HL-60 (cell line): ENCODE results near the gene IRF2BP2.

Experiments used
- DNase-seq, 2 experiments: peaks; one replicate each; pipeline ENCODE4 v3.0.0-alpha.2; 2010 to 2020; ENCODE audit warnings: low read depth in 1 of 2, low spot score in 1 of 2
- H3K27ac ChIP-seq: fragments of 250-450 bp; sonication (Bioruptor Pico); replicated peaks from 2 replicates; pipeline ENCODE4 v1.5.1; 2020; ENCODE audit warnings: mild to moderate bottlenecking, moderate library complexity
- H3K27me3 ChIP-seq: fragments of 250-450 bp; sonication (Bioruptor Pico); 2 replicates; pipeline ENCODE4 v1.5.1; 2021; ENCODE audit warnings: mild to moderate bottlenecking, moderate library complexity; ENCODE audit not compliant: insufficient read depth, poor library complexity, severe bottlenecking
- H3K4me3 ChIP-seq: replicated peaks from 2 replicates; pipeline ENCODE4 v1.5.1; 2011; ENCODE audit warnings: mild to moderate bottlenecking, control low read depth, low read length; ENCODE audit not compliant: insufficient read depth
- GABPA ChIP-seq: IDR thresholded peaks from 2 replicates; pipeline ENCODE4 v1.6.1; 2012; ENCODE audit warnings: low read depth
- POLR2AphosphoS5 ChIP-seq: IDR thresholded peaks from 2 replicates; pipeline ENCODE4 v1.6.1; 2012; ENCODE audit warnings: low read depth
- SPI1 ChIP-seq: IDR thresholded peaks from 2 replicates; pipeline ENCODE4 v1.6.1; 2012; ENCODE audit warnings: low read depth, mild to moderate bottlenecking, borderline replicate concordance
- TF ChIP-seq, protein P1 (sequence below): IDR thresholded peaks from 2 replicates; pipeline ENCODE4 v1.6.1; 2012; ENCODE audit warnings: low read depth; ENCODE audit not compliant: insufficient replicate concordance
- TF ChIP-seq, protein P2 (sequence below): IDR thresholded peaks from one replicate; pipeline ENCODE4 v1.5.1; 2011; ENCODE audit warnings: low read length, control low read depth, inconsistent platforms; ENCODE audit not compliant: insufficient read depth

IRF2BP2 gene

DNA sequence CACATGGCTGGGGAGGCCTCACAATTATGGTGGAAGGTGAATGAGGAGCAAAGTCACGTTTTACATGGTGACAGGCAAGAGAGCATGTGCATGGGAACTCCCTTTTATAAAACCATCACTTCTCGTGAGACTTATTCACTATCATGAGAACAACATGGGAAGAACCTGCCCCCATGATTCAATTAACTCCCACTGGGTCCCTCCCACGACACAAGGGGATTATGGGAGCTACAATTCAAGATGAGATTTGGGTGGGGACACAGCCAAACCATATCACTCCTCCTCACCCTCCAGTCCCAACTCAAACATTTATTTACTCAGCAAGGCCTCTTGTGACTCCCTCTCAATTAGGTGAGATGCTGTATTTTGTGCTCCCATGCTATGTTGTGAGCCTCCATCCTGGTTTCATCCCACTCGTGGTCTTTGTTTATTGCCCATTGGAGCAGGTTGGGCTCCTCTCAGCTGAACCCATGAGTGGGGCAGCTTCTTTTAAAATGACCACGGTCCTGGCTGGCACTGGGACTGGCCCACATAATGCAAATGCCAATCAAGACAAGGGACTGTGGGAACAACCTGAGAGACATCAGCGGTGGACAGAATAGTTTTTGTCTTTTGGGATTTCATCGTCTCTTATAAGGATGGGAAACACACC, 28.8 kb downstream of the IRF2BP2 start:
- TF ChIP-seq, protein P1, sequence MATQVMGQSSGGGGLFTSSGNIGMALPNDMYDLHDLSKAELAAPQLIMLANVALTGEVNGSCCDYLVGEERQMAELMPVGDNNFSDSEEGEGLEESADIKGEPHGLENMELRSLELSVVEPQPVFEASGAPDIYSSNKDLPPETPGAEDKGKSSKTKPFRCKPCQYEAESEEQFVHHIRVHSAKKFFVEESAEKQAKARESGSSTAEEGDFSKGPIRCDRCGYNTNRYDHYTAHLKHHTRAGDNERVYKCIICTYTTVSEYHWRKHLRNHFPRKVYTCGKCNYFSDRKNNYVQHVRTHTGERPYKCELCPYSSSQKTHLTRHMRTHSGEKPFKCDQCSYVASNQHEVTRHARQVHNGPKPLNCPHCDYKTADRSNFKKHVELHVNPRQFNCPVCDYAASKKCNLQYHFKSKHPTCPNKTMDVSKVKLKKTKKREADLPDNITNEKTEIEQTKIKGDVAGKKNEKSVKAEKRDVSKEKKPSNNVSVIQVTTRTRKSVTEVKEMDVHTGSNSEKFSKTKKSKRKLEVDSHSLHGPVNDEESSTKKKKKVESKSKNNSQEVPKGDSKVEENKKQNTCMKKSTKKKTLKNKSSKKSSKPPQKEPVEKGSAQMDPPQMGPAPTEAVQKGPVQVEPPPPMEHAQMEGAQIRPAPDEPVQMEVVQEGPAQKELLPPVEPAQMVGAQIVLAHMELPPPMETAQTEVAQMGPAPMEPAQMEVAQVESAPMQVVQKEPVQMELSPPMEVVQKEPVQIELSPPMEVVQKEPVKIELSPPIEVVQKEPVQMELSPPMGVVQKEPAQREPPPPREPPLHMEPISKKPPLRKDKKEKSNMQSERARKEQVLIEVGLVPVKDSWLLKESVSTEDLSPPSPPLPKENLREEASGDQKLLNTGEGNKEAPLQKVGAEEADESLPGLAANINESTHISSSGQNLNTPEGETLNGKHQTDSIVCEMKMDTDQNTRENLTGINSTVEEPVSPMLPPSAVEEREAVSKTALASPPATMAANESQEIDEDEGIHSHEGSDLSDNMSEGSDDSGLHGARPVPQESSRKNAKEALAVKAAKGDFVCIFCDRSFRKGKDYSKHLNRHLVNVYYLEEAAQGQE, result no peak
- TF ChIP-seq GABPA, result no peak
- TF ChIP-seq SPI1, result no peak
- TF ChIP-seq, protein P2, sequence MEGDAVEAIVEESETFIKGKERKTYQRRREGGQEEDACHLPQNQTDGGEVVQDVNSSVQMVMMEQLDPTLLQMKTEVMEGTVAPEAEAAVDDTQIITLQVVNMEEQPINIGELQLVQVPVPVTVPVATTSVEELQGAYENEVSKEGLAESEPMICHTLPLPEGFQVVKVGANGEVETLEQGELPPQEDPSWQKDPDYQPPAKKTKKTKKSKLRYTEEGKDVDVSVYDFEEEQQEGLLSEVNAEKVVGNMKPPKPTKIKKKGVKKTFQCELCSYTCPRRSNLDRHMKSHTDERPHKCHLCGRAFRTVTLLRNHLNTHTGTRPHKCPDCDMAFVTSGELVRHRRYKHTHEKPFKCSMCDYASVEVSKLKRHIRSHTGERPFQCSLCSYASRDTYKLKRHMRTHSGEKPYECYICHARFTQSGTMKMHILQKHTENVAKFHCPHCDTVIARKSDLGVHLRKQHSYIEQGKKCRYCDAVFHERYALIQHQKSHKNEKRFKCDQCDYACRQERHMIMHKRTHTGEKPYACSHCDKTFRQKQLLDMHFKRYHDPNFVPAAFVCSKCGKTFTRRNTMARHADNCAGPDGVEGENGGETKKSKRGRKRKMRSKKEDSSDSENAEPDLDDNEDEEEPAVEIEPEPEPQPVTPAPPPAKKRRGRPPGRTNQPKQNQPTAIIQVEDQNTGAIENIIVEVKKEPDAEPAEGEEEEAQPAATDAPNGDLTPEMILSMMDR, result no peak
- no peak for TF ChIP-seq POLR2AphosphoS5
- Histone ChIP-seq H3K27me3 (no peaks in the 10 kb centered on the region), H3K27ac (no peak overlapping the region), H3K4me3 (no peak overlapping the region)
- DNase-seq, result no peak

DNA sequence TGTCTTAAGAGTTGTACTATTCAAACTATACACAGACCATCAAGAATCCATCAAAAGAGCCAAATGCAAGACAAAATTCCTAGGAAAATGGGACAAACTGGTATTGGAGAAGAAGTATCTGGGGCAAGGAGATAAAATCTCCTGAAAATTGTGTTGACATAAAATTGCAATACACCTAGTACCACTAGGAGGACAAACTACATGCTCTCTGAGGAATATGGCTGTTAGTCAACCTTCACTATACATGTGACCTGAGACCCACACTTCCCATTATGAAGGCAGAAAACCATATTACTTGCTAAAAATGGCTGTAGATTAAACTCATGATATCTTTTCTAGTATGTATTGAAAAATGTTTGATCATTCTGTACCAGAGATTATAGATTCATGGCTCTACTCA, 30.0 kb downstream of the IRF2BP2 start:
- peak in 1 of 2 experiments; percentile 52 for DNase-seq
- Histone ChIP-seq H3K27me3 (no peaks in the 10 kb centered on the region), H3K27ac (peak overlapping the region; percentile 47), H3K4me3 (no peak overlapping the region)
- TF ChIP-seq SPI1, result peak; percentile 72
- TF ChIP-seq, protein P1, result no peak
- TF ChIP-seq POLR2AphosphoS5, result no peak
- no peak for TF ChIP-seq GABPA
- TF ChIP-seq, protein P2, result peak; percentile 56

DNA sequence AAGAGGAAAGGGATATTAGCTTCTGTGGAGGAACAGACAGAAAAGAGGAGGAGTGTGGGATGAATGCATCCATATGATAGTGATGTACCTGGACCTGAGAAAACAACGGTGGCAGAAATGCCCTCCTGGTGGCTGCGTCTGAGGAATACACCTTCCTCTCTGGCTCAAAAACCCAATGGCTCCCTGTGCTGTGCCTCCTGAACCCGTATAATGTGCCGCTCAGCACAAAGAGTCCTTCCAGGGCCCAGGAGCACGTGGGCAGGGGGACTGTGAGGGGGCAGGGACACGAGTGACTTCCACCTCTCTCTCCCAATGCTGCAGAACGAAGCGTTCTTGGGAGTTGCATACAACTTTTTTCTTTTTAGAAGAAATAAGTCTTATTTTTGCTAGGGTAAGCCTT, 31.2 kb downstream of the IRF2BP2 start:
- no peak for DNase-seq
- TF ChIP-seq, protein P1, result no peak
- TF ChIP-seq, protein P2, result no peak
- TF ChIP-seq GABPA, result no peak
- no peak for TF ChIP-seq POLR2AphosphoS5
- no peak for TF ChIP-seq SPI1
- no peak overlapping the region for H3K4me3 ChIP-seq
- H3K27me3 ChIP-seq, result no peaks in the 10 kb centered on the region
- H3K27ac ChIP-seq, result no peak overlapping the region
